ENCODE results near the gene CD37.

Gene CD37

GRCh38 chr19:49349567-49349966 is 14.4 kb downstream of the CD37 start:
- TF ChIP-seq ZFP30 (CRISPR knock-in tag; IDR thresholded peaks at IDR 0.05) (no peak), ZNF565 (CRISPR knock-in tag; conservative IDR thresholded peaks at IDR 0.05; ENCODE audit: low read depth) (no peak), ESRRG (CRISPR knock-in tag; IDR thresholded peaks at IDR 0.05) (no peak), RARB (CRISPR knock-in tag; IDR thresholded peaks at IDR 0.05) (no peak)
- no peak for ATAC-seq

DNA sequence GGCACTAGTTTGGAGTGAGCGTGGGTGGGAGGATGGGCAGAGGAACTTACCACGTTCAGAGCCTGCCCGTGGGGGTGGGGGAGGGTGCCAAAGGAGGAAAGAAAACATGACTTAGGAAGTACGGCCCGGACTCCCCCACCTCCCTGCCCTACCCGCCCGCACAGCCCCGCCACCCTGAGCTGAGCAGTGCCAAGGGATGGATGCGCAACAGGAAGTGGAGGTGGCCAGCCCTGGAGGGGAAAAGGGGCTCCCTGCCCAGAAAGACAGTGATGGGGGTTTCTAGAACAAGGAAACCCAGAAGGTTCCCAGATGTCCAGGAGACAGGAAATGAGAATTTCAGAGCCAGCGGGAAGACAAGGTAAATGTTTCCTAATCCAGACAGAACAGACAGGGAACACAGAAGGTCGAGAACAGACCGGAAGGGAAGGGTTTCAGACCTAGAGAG is 20.7 kb downstream of the CD37 start:
- ATAC-seq = no peak
- no peak for TF ChIP-seq SNAI2 (CRISPR knock-in tag; IDR thresholded peaks at IDR 0.05)
- no peak for TF ChIP-seq GLIS3 (CRISPR knock-in tag; IDR thresholded peaks at IDR 0.05)
- no peak for TF ChIP-seq ARNTL (CRISPR knock-in tag; IDR thresholded peaks at IDR 0.05; ENCODE audit: borderline replicate concordance, low read depth)
- TF ChIP-seq TOX (CRISPR knock-in tag; IDR thresholded peaks at IDR 0.05; ENCODE audit: borderline replicate concordance) = no peak
- no peak for TF ChIP-seq ISL1 (CRISPR knock-in tag; IDR thresholded peaks at IDR 0.05)
- no peak for TF ChIP-seq ZFP30 (CRISPR knock-in tag; IDR thresholded peaks at IDR 0.05)
- TF ChIP-seq ZNF70 (CRISPR knock-in tag; IDR thresholded peaks at IDR 0.05) = peak; percentile 45; the same call in 1 of the 2 replicates
- TF ChIP-seq TSHZ2 (CRISPR knock-in tag; IDR thresholded peaks at IDR 0.05) = no peak
- no peak for TF ChIP-seq ZNF8 (CRISPR knock-in tag; IDR thresholded peaks at IDR 0.05)

DNA sequence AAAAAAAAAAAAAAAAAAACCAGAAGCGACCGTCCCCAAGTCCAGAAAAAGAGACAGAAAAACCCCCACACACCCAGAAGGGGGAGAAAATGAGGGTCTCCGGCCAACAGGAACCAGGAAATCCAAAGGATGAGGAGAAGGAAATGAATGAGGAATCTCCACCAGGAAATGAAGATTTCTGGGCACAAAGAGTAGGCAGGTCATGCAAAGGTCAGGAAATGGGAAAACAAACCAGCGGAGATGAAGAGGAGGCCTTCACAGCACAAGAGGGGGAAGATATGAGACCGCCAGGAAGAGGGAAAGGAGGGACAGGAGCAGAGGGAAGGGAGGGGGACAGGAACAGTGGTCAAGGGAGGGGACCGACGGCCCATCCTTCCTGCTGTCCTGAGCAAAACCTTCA is 21.2 kb downstream of the CD37 start:
- ATAC-seq = no peak
- TF ChIP-seq BACH2 (CRISPR knock-in tag; IDR thresholded peaks at IDR 0.05; ENCODE audit: borderline replicate concordance) (no peak), ZNF8 (CRISPR knock-in tag; IDR thresholded peaks at IDR 0.05) (no peak), OSR1 (CRISPR knock-in tag; IDR thresholded peaks at IDR 0.05) (no peak), ZNF565 (CRISPR knock-in tag; conservative IDR thresholded peaks at IDR 0.05; ENCODE audit: low read depth) (no peak)

DNA sequence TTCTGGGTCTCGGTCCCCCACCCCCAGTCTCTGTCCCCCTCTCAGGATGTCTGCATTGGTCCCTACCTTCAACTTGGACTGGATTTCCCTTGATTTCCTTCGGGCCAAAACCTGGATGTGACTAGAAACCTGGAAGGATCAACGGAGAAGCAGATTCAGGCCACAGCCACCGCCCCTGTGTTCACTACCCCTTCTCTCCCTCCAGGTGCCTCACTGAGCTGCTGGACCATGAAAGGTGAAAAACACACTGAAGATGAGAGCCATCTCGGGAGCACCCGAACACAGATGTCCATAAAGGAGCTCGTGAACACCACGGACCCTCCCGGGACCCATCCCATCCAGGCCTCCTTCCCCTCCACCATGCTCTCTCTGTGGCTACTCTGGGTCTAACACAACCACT is 22.0 kb downstream of the CD37 start:
- TF ChIP-seq ZNF70 (CRISPR knock-in tag; IDR thresholded peaks at IDR 0.05) (no peak), SNAI2 (CRISPR knock-in tag; IDR thresholded peaks at IDR 0.05) (no peak), TSHZ2 (CRISPR knock-in tag; IDR thresholded peaks at IDR 0.05) (no peak), CSRNP3 (CRISPR knock-in tag; IDR thresholded peaks at IDR 0.05) (no peak), ZFP30 (CRISPR knock-in tag; IDR thresholded peaks at IDR 0.05) (no peak), ZC3H10 (CRISPR knock-in tag; IDR thresholded peaks at IDR 0.05) (no peak), TCF4 (CRISPR knock-in tag; IDR thresholded peaks at IDR 0.05; ENCODE audit: borderline replicate concordance) (no peak), OSR1 (CRISPR knock-in tag; IDR thresholded peaks at IDR 0.05) (no peak), RARB (CRISPR knock-in tag; IDR thresholded peaks at IDR 0.05) (no peak), CREB5 (CRISPR knock-in tag; IDR thresholded peaks at IDR 0.05; ENCODE audit: low read depth) (no peak), PATZ1 (CRISPR knock-in tag; IDR thresholded peaks at IDR 0.05; ENCODE audit: borderline replicate concordance) (no peak), ZNF565 (CRISPR knock-in tag; conservative IDR thresholded peaks at IDR 0.05; ENCODE audit: low read depth) (no peak), ISL1 (CRISPR knock-in tag; IDR thresholded peaks at IDR 0.05) (no peak), ZNF8 (CRISPR knock-in tag; IDR thresholded peaks at IDR 0.05) (no peak), GLIS3 (CRISPR knock-in tag; IDR thresholded peaks at IDR 0.05) (no peak)
- TF ChIP-seq, protein P1, sequence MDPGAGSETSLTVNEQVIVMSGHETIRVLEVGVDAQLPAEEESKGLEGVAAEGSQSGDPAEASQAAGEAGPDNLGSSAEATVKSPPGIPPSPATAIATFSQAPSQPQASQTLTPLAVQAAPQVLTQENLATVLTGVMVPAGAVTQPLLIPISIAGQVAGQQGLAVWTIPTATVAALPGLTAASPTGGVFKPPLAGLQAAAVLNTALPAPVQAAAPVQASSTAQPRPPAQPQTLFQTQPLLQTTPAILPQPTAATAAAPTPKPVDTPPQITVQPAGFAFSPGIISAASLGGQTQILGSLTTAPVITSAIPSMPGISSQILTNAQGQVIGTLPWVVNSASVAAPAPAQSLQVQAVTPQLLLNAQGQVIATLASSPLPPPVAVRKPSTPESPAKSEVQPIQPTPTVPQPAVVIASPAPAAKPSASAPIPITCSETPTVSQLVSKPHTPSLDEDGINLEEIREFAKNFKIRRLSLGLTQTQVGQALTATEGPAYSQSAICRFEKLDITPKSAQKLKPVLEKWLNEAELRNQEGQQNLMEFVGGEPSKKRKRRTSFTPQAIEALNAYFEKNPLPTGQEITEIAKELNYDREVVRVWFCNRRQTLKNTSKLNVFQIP (CRISPR knock-in tag; IDR thresholded peaks at IDR 0.05; ENCODE audit: borderline replicate concordance, low read depth) = no peak
- ATAC-seq = no peak

Data from SK-N-SH treated with all-trans-retinoic acid at 6 μM for 48 hours (cell line).